GM19372 (cell line): Measurements from ENCODE around the gene EML6.

Experiments used
- ATAC-seq: cut with Tn5 transposase; IDR thresholded peaks from one replicate; pipeline ENCODE4 v1.9.1; 2021; ENCODE audit warnings: mild to moderate bottlenecking, low read depth, moderate library complexity; ENCODE audit not compliant: unreplicated experiment

The EML6 gene

DNA sequence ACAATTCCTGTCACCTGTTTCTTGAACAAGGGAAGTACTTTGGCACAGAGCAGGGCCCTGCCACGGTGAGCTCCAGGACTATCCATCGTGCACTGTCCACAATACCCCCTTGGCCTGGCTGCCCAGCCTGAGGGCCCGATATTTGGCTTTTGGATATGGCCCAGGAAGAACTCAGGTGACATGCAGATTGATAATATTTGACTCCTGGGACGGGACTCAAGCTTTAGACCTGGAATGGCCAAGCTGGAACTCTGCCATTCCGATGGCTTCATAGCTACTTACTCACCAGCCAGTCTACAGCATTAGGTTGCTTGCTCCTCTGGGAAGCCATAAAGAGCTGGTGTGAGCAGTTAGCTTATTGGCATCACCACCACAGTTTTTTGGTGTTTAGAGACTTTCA lies 26.6 kb downstream of the EML6 start:
- ATAC-seq, result no peak

DNA sequence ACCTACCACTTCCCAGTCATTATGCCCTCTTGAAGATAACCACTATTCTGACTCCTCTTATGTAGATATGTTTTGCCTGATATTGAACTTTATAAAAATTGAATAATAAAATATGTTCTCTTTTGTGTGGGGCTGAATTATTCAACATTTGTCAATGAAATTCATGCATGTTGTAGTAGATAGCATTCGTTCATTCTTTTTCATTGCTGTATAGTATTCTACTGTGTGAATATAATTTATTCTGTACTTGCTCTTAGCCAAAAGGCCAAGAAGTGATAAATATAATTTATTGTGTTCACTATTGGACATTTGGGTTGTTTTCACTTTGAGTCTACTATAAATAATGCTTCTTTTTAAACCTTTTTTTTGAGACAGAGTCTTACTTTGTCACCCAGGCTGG lies 29.0 kb downstream of the EML6 start:
- no peak for ATAC-seq

DNA sequence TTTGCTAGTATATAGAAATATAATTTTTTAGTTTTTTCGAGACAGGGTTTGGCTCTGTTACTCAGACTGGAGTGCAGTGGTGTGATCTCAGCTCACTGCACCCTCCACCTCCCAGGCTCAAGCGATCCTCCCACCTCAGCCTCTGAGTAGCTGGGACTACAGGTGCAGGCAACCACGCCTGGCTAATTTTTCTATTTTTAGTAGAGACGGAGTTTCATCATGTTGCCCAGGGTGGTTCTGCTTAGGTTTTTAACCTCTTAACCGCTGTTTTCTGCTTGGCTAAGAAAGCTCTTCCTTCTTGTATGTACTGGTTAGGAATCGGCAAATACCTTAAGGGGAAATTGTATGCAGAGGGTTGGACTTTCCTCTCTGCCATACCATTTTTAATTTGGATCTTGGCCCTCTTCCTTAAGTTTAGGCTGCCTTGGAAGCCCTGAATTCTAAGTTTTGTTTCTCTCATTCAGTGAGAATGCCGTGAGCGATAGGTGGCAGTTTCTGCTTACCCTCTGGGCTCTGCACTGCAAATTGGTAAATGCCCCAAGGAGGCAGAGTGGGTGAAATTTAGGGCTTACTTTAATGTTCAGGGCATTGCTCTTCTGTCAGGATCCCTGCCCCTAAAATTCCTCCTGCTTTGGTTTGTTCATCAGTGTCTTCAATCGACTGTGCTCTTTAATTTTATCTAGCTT lies 32.3 kb downstream of the EML6 start:
- no peak for ATAC-seq

DNA sequence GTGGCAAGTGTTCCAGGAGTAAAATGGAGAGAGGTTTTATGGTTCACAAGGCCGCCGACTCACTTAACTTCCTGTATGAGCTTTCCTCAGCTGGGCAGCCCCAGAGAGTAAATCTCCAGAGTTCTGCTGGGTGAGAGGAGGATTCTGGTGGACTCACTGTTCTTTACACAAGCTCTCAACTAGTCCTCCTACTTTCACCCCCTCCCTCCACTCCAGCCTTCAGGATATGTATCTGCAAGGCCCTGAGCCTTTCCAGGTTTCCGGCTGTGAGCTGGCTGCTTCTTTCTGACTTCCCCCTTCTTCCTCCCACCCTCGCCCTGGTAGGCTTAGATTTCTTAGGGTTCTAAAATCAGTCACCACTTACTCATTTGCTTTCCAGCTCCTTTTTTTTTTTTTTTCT lies 34.0 kb downstream of the EML6 start:
- ATAC-seq, result no peak

DNA sequence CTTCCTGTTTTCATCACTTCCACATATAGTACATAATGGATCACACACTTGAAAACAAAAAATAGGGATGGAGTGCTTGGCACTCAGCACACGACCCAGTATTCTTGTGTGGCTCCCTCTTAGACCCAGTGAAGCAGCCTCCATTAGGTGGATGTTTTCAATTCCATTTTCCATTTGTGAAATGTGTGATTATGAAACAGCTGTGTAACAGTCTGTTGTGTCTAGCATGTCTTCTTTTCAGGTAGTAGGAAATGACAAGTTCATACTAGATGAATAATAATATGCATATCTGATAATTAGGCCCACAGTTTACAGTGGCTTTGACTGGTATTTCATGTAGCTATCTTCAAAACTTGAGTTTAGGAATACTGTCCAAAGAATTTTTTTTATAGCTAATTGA lies 35.5 kb downstream of the EML6 start:
- ATAC-seq, result no peak

DNA sequence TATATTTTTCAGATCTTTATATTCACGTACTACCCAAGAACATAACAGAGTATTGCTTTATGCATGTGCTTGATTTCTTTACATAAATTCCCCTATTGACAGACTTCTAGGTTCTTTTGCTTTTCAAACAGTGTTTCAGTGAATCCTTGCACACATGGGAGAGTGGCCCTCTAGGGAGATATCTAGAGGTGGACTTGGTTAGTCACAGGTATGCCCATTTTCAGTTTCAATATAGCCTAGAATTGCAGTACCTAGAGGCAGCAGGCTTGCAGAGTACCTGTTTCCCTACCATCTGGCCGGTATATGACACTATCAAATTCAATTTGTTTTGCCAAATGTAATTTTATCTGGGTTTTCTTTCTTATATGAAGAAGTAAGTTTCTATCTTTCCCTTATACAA lies 36.8 kb downstream of the EML6 start:
- ATAC-seq, result no peak

DNA sequence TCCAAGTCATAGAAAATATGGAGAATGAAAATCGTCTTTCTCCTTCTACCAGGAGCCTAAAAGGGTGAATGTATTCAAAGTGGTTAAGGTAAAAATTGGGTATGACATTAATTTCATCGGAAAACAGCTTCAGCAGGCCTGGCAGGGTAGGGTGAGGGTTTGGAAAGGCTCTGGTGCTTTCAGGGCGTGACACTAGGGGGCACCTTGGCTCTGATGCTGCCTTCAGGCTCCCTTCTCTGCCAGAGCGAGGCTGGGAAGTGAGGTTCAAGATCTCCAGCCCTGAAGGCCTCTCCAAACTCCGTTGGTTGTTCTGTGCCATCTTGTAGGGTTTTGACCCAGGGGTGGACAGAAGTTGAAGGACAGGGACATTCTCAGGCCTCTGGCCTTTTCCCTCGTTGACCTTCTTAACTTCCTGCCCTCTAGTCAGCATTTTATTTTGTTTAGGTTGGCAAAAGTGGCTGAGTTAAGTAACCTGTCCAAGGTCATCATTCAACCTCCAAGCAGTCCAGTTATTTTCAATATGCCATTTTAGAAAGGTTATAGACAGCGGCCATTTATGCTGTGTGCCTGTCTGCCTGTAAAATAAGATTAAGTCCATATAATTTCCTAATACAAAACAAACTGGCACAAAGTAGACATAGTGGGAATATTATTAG lies 40.3 kb downstream of the EML6 start:
- no peak for ATAC-seq

DNA sequence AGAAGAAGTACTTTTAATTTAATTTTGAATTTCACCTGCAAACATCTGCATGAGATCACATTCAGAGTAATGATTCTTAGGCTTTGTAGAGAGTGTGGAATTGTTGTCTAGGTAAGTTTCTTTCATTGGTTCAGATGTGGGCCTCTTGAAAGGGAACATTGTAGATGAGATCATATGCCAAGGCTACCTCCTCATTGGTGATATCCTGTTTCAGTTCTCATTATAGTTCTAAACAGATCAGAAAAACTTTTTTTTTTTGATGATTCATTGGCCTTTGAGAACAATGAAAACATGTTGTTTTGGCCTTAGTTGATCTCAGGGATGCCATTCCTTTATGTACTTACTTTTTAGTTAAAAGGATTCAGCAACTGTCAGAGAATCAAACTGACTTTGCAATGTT lies 44.5 kb downstream of the EML6 start:
- ATAC-seq, result no peak

DNA sequence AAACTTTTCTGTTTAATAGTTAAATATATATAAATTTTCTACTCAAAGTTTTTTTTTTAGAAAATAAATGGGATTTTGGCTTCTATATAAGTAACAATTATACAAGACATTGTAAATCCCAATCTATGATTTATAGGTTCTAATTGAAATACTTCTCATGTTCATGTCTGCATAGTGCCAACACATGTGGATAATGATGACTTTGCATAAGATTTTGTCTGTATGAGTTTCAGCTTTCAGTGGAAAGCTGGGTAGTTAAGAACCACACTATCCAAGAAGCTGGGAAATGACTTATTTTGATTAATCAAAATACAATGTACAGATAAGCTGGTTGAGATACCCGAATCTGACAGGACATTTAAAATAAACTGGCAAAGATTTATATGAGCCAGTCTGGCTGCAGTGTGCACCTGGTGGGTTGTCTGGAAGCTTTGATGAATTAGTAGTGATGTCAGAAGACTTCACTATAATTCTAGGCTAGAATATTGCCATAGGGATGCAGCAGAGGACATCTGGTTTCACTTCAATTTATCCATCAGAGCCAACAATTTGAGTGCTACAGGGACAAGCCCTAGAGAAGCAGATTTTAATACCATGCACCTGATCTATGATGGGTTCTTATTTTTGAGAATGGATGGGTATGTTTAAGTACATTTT lies 45.4 kb downstream of the EML6 start:
- ATAC-seq, result no peak

DNA sequence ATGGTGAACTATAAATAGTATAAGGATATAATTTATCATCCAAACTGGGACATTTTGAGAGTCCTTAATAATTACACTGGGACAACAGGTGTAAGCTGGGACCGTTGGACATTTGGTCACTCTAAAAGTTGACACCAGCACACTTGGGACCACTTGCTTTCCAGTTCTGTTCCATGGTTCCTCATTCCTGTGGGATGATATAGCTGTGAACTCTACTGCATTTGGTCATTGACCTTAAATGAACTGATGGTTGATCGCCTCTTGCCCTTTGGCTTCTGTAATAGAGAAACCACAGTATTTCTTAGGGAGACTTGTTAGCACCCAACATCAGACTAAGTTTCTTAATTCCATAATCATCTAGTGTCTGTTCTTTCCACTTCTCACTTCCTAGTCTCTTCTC lies 46.7 kb downstream of the EML6 start:
- ATAC-seq, result no peak

DNA sequence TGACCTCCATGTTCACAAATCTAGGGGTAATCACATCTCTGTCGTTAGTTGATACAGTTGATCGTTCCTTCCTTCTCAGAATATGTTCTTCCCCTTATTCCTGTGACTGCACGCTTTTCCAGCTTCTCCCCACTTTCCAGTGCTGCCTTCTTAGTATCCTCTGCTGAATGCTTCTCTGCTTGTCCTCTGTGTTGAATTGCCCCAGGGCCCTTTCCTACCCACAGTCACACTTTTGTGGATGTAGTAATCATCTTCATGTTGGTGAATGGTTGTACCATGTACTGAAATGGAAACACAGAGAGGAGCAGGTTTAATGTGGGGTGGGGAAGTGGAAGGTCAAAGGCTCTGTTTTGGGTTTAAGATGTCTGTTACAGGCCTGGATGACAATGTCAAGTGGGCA lies 47.2 kb downstream of the EML6 start:
- ATAC-seq, result no peak

DNA sequence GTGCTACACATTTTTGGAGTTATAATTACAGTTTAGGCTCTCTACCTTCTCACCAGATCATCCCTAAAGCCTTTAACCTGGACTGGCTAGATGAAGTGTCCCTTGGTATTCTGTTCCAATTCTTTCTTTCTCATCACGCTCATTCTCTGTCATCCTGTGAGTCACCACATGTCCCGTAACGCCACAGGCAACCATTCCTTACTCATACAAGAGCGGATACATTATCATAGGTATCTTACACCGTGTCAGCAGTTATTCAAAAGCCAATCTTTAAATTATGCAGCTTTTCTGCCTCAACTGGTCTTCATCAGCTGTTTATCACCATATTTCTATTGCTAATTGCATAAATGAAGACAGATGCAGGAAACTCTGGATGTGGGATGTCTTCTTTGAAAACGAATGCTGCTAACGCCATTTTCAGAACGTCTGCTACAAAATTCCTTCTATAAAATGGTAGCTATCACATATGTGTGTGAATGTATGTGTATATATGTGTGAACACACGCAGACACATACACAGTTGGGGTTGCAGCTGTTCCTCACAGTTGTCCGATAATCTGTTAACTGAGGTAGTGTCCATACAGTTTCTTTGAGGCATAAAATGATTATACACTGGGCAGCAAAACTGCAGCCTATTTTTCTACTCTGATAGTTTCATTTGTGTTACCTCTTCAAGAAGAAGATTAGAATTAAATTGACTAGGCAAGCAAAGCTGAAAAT lies 47.9 kb downstream of the EML6 start:
- ATAC-seq, result no peak

DNA sequence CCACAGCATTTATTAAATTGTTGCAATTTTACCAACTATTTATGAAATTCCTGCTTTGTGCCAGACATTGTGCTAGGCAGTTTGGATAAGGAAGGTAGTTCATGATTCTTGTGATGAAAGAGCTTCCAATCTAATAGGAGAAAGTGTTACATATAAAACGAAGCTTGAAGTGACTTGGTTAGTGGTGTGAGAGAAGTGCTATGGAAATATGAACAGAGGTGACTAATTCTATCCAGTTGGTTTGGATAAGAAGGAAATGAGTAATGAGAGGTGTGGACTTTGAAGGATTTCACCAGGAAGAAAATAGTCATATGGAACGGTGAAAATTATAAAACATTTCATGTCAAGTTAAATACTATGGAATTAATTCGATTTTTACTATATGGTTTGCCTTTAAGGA lies 48.6 kb downstream of the EML6 start:
- no peak for ATAC-seq

DNA sequence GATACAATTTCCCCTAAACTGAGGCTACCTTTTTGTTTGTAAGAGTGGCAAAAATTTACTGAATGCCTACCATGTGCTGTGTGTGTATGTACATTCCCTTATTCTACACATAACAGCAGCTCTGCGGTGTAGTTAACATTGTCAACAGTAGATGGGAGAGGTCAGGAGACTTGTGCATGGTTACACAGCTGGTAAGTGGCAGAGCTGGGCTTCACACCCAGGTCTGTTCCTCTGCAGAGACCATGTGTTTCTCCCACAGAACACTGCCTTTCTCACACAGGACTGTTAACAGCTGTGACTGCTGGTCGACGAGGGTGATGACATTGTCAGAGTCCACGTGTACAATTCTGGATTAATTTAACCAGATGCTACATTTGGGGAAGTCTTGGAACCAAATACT lies 49.1 kb downstream of the EML6 start:
- no peak for ATAC-seq

DNA sequence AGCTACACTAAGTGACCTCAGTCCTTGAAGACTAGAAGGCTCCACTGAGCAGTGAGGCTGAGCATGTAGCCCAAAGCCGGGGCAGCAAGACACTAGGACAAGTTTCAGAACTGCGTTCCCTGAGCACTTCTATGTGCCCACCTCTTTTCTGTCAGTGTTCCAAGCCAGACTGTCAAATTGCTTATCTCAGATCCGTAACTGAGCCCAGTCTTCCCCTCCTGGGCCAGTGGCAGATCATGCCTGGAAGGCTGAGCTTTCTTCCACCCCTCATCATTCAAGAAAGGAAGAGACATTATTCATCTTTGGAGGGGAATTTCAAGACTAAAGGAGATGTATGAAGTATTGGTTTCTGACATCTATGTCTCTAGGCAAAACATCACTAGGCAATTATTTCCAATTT lies 49.8 kb downstream of the EML6 start:
- no peak for ATAC-seq

DNA sequence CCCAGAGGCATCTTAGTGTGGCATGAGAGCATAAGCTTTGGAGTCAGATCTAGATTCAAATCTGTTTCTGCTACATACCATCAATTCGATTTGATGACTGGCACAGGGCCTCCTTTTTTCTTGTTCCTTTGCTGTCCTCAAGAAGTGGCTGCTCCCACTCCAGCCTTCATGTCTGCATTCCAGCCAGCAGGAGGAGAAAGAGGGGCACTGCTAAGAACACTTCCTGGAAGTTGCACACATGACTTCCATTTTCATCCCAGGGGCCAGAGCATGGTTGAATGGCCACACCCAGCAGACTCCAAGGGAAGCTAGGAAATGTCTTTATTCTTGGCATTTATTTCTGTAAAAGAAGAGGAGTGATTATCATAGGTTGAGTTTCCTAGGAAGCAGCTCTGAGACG lies 50.4 kb downstream of the EML6 start:
- no peak for ATAC-seq

DNA sequence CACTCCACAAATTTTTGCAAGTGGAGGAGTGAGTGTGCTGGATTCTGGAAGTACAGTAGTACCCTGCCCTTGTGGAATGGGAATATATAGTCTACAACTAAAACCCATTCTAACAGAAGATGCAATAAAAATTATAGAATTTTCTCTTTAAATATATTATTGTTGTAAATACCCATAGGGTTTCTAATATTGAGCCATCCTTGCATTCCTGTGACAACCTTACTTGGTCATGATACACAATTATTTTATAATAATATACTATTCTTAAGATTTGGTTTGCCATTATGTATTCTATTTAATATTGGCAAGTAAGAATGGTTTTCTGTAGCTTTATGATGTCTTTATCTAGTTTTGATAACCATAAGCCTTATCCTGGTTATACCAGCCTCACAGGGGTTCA lies 52.2 kb downstream of the EML6 start:
- no peak for ATAC-seq

DNA sequence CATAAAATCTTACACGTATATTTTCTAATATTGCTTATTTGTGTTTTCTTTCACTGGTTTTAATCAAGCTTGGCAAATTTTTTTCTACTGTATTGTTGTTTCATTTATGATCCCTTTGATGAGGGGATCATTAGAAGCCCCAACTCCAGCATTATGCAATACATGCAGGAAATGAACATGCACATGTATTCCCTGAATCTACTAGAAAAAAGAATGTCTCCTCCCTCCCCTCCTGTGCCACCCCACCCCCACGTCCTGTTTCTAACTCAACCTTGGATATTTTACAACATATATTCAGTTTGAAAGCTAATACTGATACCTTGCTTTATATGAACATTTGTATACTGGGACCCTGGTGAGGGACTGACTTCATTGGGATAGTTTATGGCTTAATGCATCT lies 53.0 kb downstream of the EML6 start:
- no peak for ATAC-seq

DNA sequence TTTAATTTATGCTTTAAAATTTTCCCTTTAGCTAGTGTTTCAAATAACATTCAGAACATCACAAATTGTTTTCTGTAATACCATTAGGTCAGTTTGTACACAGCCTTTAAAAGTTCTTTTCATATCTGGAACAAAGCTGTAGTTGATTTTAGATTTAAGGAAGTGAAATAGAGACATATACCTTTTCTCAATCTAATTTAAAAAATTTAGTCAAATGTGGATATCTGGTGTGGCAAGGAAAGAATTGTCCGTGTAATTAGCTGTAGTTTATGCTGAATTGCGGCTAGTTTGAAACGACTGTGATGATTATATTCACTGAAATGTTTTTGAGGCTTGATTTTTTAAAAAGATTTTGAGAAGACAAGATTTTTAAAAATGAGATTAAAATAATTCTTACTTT lies 59.9 kb downstream of the EML6 start:
- no peak for ATAC-seq

DNA sequence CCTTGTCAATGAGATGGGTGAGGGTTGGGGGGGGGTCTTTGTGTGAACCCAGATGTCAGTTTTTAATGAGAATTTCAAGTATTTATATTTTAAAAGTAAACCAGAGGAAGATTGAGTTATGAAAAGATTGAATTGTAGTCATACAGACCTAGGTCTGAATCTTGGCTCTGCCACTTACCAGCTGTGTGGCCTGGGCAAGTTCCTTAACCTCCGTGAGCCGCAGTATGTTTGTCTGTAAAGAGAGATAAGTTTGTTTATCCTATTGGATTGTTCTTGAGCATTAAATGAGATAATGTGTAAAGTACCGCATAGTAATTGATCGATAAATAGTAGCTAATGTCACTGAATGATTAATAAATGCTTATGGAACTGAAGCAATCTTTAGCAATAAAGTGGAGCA lies 63.8 kb downstream of the EML6 start:
- no peak for ATAC-seq

DNA sequence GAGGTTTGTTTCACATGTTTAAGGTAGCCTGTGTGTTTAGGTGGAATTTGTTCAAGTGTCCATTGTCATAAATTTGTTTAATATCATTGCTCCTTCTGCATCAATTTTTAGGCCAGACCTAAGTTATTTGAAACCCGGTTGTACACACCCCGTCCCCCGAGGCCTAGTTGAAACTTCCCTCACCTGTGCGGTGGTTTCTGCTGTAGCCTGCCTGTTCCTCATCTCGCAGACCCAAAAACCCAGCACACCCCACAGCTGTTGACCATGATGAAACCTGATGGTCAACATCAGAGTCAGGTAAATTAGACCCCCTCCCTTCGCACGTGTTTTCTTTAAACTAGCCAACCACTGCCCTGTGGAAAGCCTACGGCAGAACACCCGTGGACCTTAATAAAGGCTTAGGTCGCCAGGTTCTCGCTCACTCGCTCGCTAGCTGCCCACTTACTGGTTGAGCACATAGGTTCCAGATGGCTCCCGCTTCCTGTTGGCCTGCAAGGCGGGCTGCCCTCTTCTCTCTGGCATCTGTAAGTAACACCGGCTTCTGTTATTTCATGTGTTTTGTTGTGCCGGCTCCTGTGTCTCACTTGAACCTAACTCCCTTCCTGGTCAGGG lies 64.4 kb downstream of the EML6 start:
- no peak for ATAC-seq
